Neural cell (in vitro differentiated cells): ENCODE data around the gene PTTG1IP. TPM values are rescaled to one million over a fixed set of nuclear protein-coding genes. Genes with fewer than 3 reads are reported as not detected.

Source experiments
- H2AFZ ChIP-seq: fragments of 200-600, 300-800 bp; sonication (generic), shearing (Covaris generic); 2 replicates; pipeline ENCODE4 v1.6.0; 2014; ENCODE audit warnings: low read depth, mild to moderate bottlenecking, antibody characterized with exemption, low read length, moderate library complexity
- H3F3A ChIP-seq: fragments of 200-600 bp; shearing (Covaris generic); 2 replicates; pipeline ENCODE4 v1.6.1; 2016; ENCODE audit warnings: mild to moderate bottlenecking, moderate library complexity, mixed read lengths, antibody characterized with exemption, low read length; ENCODE audit not compliant: insufficient read depth, poor library complexity, severe bottlenecking
- H3K27ac ChIP-seq: fragments of 200-600, 300-800 bp; sonication (generic), shearing (Covaris generic); 2 replicates; pipeline ENCODE4 v1.5.1; 2014; ENCODE audit warnings: mild to moderate bottlenecking, low read length, moderate library complexity
- H3K27me3 ChIP-seq: fragments of 300-800, 200-600 bp; sonication (generic), shearing (Covaris generic); 2 replicates; pipeline ENCODE4 v1.6.0; 2014; ENCODE audit warnings: mild to moderate bottlenecking, low read depth, low read length, moderate library complexity; ENCODE audit not compliant: insufficient read depth
- H3K36me3 ChIP-seq: fragments of 300-800, 200-600 bp; sonication (generic), shearing (Covaris generic); 2 replicates; pipeline ENCODE4 v1.5.1; 2014; ENCODE audit warnings: mild to moderate bottlenecking, antibody characterized with exemption, low read length, moderate library complexity; ENCODE audit not compliant: insufficient read depth
- H3K4me2 ChIP-seq: fragments of 300-800, 200-600 bp; sonication (generic), shearing (Covaris generic); 2 replicates; pipeline ENCODE4 v1.6.0; 2014; ENCODE audit warnings: mild to moderate bottlenecking, low read length
- H3K4me3 ChIP-seq: fragments of 300-800, 200-600 bp; sonication (generic), shearing (Covaris generic); 2 replicates; pipeline ENCODE4 v1.5.1; 2014; ENCODE audit warnings: mild to moderate bottlenecking, low read length, moderate library complexity
- H3K79me2 ChIP-seq: fragments of 200-600 bp; shearing (Covaris generic); replicated peaks from 2 replicates; pipeline ENCODE4 v1.6.0; 2014; ENCODE audit warnings: mild to moderate bottlenecking, low read length, moderate library complexity; ENCODE audit not compliant: insufficient read depth
- H3K9ac ChIP-seq: fragments of 300-800, 200-600 bp; sonication (generic), shearing (Covaris generic); 2 replicates; pipeline ENCODE4 v1.6.1; 2016; ENCODE audit warnings: mild to moderate bottlenecking, low read length, mixed read lengths
- H3K9me2 ChIP-seq: fragments of 200-600 bp; shearing (Covaris generic); 2 replicates; pipeline ENCODE4 v1.6.1; 2016; ENCODE audit warnings: mild to moderate bottlenecking, low read length, mixed read lengths; ENCODE audit not compliant: insufficient read depth
- H3K9me3 ChIP-seq: fragments of 200-600, 300-800 bp; sonication (generic), shearing (Covaris generic); 2 replicates; pipeline ENCODE4 v1.6.1; 2016; ENCODE audit warnings: mild to moderate bottlenecking, mixed run types, low read length, moderate library complexity, mixed read lengths
- H4K20me1 ChIP-seq: fragments of 200-600 bp; shearing (Covaris generic); 2 replicates; pipeline ENCODE4 v1.6.1; 2016; ENCODE audit warnings: mild to moderate bottlenecking, mixed run types; ENCODE audit not compliant: insufficient read depth
- EP300 ChIP-seq: fragments of 450-650 bp; conservative IDR thresholded peaks from 2 replicates; pipeline ENCODE4 v1.6.1; 2014; ENCODE audit warnings: antibody characterized with exemption, mild to moderate bottlenecking, moderate library complexity; ENCODE audit not compliant: poor library complexity, severe bottlenecking
- EZH2 ChIP-seq: fragments of 200-600, 300-800 bp; shearing (Covaris generic), sonication (generic); IDR thresholded peaks from 2 replicates; pipeline ENCODE4 v1.6.1; 2014; ENCODE audit warnings: antibody characterized with exemption, low read length, borderline replicate concordance, mild to moderate bottlenecking; ENCODE audit not compliant: insufficient read depth, poor library complexity, severe bottlenecking
- MXI1 ChIP-seq: fragments of 450-650 bp; conservative IDR thresholded peaks from 2 replicates; pipeline ENCODE4 v1.6.1; 2014; ENCODE audit warnings: antibody characterized with exemption, mild to moderate bottlenecking; ENCODE audit not compliant: poor library complexity, severe bottlenecking
- POLR2AphosphoS5 ChIP-seq: IDR thresholded peaks from 2 replicates; pipeline ENCODE4 v1.6.1; 2012
- RAD21 ChIP-seq: fragments of 450-650 bp; conservative IDR thresholded peaks from 2 replicates; pipeline ENCODE4 v1.6.1; 2014; ENCODE audit warnings: antibody characterized with exemption, mild to moderate bottlenecking, moderate library complexity
- REST ChIP-seq: IDR thresholded peaks from 2 replicates; pipeline ENCODE4 v1.6.1; 2012; ENCODE audit warnings: borderline replicate concordance
- SMC3 ChIP-seq: fragments of 450-650 bp; conservative IDR thresholded peaks from 2 replicates; pipeline ENCODE4 v1.6.1; 2014; ENCODE audit warnings: antibody characterized with exemption, mild to moderate bottlenecking, moderate library complexity; ENCODE audit not compliant: poor library complexity
- TAF1 ChIP-seq: IDR thresholded peaks from 2 replicates; pipeline ENCODE4 v1.6.1; 2012; ENCODE audit warnings: low read depth
- polyA plus RNA-seq: library from polyadenylated mRNA; depleted of rRNA; stranded (reverse); fragments of >200 nt; gene quantifications from 2 replicates; pipeline ENCODE4 v1.2.3, GENCODE V29; 2014
- TF ChIP-seq, protein P1 (sequence below): fragments of 450-650 bp; IDR thresholded peaks from 2 replicates; pipeline ENCODE4 v1.5.1; 2014; ENCODE audit warnings: antibody characterized with exemption, mild to moderate bottlenecking, moderate library complexity; ENCODE audit not compliant: poor library complexity, severe bottlenecking

The PTTG1IP gene
- polyA plus RNA-seq, 1 donor from 2014 or later = 152 TPM

GRCh38 chr21:44837537-44837936 lies 36.0 kb downstream of the PTTG1IP start:
- Histone ChIP-seq H3K9ac (no peak overlapping the region), H3K9me3 (no peaks in the 10 kb centered on the region), H3K4me2 (no peak overlapping the region), H3K27ac (no peak overlapping the region), H3K9me2 (no peaks in the 10 kb centered on the region), H3F3A (no peaks in the 10 kb centered on the region), H4K20me1 (no peaks in the 10 kb centered on the region), H3K4me3 (no peak overlapping the region), H2AFZ (no peak overlapping the region), H3K27me3 (no peaks in the 10 kb centered on the region), H3K36me3 (no peaks in the 10 kb centered on the region), H3K79me2 (no peaks in the 10 kb centered on the region)
- TF ChIP-seq REST (no peak), EZH2 (no peak), TAF1 (no peak), EP300 (no peak), RAD21 (no peak), MXI1 (no peak), SMC3 (no peak), POLR2AphosphoS5 (no peak)
- TF ChIP-seq, protein P1, sequence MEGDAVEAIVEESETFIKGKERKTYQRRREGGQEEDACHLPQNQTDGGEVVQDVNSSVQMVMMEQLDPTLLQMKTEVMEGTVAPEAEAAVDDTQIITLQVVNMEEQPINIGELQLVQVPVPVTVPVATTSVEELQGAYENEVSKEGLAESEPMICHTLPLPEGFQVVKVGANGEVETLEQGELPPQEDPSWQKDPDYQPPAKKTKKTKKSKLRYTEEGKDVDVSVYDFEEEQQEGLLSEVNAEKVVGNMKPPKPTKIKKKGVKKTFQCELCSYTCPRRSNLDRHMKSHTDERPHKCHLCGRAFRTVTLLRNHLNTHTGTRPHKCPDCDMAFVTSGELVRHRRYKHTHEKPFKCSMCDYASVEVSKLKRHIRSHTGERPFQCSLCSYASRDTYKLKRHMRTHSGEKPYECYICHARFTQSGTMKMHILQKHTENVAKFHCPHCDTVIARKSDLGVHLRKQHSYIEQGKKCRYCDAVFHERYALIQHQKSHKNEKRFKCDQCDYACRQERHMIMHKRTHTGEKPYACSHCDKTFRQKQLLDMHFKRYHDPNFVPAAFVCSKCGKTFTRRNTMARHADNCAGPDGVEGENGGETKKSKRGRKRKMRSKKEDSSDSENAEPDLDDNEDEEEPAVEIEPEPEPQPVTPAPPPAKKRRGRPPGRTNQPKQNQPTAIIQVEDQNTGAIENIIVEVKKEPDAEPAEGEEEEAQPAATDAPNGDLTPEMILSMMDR = no peak

- Histone ChIP-seq H4K20me1 (no peaks in the 10 kb centered on the region), H3K4me3 (no peak overlapping the region), H3K27ac (no peak overlapping the region), H3K36me3 (no peaks in the 10 kb centered on the region), H3K9me2 (no peaks in the 10 kb centered on the region), H3K4me2 (no peak overlapping the region), H3K9ac (no peak overlapping the region), H3F3A (no peaks in the 10 kb centered on the region), H2AFZ (no peak overlapping the region), H3K9me3 (no peaks in the 10 kb centered on the region), H3K79me2 (no peaks in the 10 kb centered on the region), H3K27me3 (no peaks in the 10 kb centered on the region)
- TF ChIP-seq REST (no peak), TAF1 (no peak), EP300 (no peak), POLR2AphosphoS5 (no peak), EZH2 (no peak), SMC3 (no peak), MXI1 (no peak), RAD21 (no peak)
- TF ChIP-seq, protein P1 = no peak
Observed at GRCh38 chr21:44836666-44837471, 36.6 kb downstream of the PTTG1IP start.
